ENCODE data around the gene MINDY3.
"Not testable (repeated sequence)": the region's sequence is repeated elsewhere in the genome, so short reads cannot be mapped to it uniquely, and the experiment has no call there.

MINDY3 gene

DNA sequence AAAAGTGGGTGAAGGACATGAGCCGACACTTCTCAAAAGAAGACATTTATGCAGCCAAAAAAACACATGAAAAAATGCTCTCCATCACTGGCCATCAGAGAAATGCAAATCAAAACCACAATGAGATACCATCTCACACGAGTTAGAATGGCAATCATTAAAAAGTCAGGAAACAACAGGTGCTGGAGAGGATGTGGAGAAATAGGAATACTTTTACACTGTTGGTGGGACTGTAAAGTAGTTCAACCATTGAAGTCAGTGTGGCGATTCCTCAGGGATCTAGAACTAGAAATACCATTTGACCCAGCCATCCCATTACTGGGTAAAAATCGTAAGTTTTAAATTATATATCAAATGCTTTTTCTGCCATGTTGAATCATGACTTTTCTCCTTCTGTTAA, 85.8 kb downstream of the MINDY3 start:
- DNase-seq: not testable (repeated sequence)

DNA sequence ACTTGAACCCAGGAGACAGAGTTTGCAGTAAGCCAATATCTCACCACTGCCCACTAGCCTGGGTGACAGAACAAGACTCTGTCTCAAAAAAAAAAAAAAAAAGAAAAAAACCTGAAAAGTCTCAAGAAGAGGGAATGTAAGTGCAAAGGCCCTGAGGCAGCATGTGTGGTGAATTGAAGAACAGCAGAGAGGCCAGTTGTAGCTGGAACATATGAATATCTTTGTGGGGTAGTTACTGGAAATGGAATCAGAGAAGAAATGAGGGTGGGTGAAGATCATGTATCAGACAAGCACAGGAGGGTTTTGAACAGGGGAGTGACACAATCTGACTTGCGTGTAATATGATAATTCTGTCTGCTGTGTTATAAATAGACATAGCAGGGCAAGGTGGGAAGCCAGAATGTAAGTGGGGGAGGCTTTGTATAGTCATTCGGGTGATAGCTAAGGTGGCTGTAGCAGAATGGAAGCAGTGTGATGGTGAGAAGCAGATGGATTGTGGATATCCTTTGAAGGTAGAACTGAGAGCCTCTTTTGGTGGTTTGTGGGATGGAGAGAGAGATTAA, 95.3 kb downstream of the MINDY3 start:
- DNase-seq: no peak

DNA sequence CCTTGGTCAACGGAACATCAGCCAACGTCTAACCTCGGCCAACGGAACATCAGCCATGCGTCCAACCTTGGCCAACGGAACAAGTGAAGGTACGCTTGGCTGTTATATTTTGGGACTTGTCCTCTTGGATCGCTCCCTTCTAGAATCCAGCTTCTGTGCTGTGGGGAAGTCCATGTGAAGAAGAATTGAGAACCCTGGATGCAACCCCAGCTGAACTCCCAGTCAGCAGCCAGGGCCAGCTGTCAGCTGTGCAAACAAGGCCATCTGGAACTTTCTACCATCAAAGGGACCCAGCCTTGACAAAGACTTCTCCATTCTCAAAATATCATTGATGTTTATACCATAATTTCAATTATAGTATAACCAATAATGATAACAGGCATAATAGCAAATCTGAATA, 97.3 kb downstream of the MINDY3 start:
- no peak for DNase-seq

- DNase-seq: not testable (repeated sequence)
These were observed 98.1 kb downstream of the MINDY3 start for GRCh38 chr10:15762239-15762638.

DNA sequence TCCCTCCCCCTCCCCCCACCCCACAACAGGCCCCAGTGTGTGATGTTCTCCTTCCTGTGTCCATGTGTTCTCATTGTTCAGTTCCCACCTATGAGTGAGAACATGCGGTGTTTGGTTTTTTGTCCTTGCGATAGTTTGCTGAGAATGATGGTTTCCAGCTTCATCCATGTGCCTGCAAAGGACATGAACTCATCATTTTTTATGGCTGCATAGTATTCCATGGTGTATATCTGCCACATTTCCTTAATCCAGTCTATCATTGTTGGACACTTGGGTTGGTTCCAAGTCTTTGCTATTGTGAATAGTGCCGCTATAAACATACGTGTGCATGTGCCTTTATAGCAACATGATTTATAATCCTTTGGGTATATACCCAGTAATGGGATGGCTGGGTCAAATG, 99.1 kb downstream of the MINDY3 start:
- not testable (repeated sequence) for DNase-seq

DNA sequence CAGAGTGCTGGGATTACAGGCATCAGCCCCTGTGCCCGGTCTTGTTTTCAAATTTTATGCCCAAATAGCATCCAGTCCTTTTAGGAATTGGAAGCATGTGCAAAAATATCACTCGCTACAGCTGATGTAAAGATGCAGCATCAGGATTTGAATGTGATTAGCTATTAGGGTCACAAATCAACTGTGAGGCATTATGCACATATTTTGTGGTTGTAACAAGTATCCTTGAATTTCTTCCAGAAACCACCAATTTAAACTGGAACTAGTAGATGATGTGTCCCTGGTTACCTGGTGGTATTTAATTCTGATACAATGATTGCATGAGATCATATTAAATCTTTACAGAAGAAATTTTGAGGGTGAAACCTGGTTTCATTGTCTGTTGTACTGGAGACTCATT, 99.6 kb downstream of the MINDY3 start:
- DNase-seq: no peak

GRCh38 chr10:15759265-15759664, 101.0 kb downstream of the MINDY3 start:
- no peak for DNase-seq

- DNase-seq: no peak
These were observed 101.7 kb downstream of the MINDY3 start for GRCh38 chr10:15758618-15759017.

GRCh38 chr10:15754937-15755336, 105.4 kb downstream of the MINDY3 start:
- no peak for DNase-seq

DNA sequence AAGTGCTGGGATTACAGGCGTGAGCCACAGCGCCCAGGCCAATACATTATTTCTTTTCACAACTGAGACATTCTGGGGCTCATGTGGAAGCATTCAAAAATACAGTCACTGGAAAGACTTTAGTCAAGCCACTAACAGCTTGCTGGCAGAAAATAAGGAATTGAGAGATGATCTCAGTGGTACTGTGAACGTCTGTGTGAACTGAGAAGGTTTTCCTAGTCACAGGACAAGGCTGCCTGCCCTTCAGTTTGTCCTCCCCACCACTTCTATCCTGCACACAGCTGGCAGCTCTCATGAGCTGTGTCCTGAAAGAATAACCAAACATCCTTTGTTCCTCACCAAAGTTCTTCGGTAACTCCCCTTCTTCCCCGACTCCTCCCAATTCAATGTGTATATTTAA, 109.3 kb downstream of the MINDY3 start:
- DNase-seq: no peak

DNA sequence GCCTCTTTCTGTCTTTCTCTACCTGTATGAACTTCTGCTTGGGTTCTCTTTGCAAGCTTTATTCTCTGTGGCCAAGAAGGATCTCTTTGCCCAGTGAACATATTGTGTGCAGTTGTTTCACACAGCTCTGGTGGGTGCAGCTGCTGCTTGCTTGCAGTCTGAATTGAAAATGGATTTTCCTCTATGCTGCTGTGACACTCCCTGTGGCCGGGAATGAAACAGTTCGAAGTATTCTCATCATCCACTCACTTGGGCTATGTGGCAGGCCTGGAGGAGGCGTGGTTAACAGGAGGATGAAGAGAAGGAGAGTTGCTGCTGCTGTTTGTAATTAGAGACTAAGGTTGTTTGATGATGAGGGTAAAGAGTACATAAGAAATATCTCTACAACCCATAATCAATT, 112.2 kb downstream of the MINDY3 start:
- no peak for DNase-seq

- DNase-seq: no peak
These were observed 112.7 kb downstream of the MINDY3 start for GRCh38 chr10:15747632-15748031.

DNA sequence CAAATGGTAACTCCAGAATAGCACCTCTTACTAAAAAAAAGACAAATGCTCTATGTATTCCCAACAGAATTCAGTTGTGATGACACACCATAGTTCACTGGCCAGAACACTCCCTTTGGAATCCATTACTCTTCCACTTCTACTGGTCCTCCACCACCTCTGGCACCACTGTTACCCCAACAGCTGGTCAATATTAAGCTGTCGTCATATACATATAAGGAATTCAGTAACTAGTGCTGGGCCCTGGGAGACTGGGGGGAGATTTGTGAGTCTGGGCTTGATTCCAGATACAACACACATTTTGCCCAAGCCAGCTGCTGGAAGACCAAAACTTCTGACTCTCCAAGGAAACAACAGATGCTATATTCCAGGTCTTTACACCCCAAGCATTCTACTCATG, 114.6 kb downstream of the MINDY3 start:
- DNase-seq: no peak

GRCh38 chr10:15744217-15744865, 116.0 kb downstream of the MINDY3 start:
- DNase-seq: no peak

DNA sequence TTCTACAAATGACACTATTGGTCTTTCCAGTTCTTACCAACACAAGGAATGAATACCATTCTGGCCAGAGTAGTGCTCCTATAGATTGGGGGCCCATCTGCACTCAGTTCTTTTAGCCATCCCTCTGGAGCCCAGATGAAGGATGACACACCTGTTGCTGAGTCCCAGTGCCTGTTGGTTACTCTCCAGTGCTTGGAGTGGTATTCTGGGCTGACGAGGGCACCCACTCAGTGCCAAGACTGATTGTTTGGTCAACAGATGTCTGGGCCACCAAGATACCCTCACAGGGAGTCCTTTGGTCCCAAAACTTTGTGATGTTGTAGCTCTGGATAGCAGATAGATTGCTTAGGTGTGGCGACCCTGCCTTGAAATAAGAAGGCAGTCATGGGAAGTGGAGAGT, 116.9 kb downstream of the MINDY3 start:
- no peak for DNase-seq

DNA sequence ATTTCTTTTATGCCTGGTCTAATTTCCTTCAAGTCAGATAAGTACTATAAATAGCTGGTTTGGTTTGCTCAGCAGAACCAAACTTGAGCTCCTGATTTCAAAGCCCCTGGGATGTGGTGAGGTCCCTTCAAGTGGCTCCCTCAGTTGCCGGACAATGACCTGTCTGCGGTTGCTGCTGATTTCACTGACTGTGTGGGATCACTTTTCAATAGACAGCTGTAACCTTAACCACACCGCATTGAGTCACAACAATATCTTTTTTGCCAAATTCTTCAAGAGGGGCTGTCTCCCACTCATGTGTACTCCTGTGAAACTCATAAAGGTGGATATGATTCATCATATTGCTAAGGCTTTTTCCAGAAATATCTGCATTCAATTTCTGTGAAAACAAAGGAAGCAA, 117.5 kb downstream of the MINDY3 start:
- DNase-seq: no peak

GRCh38 chr10:15742102-15742501, 118.2 kb downstream of the MINDY3 start:
- no peak for DNase-seq

GRCh38 chr10:15741581-15741980, 118.7 kb downstream of the MINDY3 start:
- no peak for DNase-seq

DNA sequence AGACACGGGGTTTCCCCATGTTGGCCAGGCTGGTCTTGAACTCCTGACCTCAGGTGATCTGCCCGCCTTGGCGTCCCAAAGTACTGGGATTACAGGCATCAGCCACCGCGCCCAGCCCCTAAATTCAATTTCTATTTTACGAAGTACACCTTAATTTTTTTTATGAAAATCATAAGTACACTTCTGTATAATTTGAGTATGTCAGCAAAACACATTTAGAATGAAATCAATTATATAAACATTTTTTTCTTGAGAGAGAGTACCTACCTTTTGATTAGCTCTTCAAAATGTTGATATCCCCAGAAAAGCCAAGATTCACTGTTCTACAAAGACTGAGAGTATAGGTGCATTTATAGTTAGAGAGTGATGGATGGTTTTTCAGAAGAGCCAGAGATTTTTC, 120.0 kb downstream of the MINDY3 start:
- no peak for DNase-seq

GRCh38 chr10:15739254-15739970, 120.9 kb downstream of the MINDY3 start:
- DNase-seq: no peak

- no peak for DNase-seq
These were observed 121.9 kb downstream of the MINDY3 start for GRCh38 chr10:15738270-15738925.

DNA sequence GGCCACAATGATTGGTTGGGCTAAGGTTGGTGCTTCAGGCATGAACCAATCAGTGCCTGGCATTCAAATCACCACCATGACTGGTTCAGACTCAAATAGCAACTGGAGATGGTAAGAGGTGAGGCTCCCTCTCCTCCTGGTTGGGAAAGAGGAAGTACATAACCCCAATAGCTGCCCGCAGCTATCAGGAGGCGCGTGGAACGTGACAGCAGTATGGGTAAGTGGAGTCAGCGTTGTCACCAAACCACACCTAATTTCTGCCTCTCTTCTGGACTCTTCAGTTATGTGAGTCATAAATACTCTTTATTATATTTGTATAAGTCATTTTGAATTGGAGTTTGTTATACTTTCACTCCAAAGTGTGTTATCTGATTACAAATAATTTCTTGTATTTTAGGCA, 122.7 kb downstream of the MINDY3 start:
- no peak for DNase-seq

DNA sequence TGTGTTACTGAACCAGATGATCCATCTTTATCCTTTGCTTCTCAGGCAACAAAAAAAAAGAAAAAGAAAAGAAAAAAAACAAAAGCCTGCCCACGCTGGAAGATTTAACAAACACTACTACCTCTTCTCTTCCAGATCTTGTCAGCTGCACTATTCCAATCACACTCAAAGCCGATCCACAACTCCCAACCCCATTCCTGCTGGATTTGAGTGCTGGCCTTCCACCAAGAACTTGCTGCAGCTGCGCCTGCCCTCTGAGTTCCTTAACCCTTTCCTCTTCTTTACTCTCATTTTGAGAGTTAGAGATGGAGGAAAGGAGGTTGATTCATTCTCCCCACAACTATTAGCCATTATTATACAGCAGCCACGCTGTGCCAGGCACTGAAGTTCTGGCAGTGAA, 124.5 kb downstream of the MINDY3 start:
- no peak for DNase-seq

DNA sequence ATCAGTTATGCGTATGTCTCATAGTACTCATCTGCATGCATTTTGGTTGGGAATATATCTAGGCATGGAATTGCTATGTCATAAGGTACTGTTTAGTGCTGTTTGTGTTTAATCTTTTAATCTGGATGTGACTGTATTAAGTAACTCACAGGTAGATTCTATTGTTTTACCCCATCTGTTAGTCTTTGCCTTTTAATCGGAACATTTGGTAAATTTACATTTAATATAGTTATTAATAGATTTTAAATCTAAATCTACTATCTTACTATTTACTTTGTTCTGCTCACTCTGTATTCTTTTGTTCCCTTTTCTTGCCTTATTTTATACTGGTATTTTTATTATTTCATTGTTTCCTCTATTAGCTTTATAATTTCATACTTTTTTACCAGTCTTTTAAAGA, 130.0 kb downstream of the MINDY3 start:
- no peak for DNase-seq

Data from activated CD8-positive, alpha-beta memory T cell treated with anti-CD3 and anti-CD28 coated beads for 24 hours (primary cell).